ENCODE data around the gene LRRC17. TPM values are rescaled to one million over a fixed set of nuclear protein-coding genes. Genes with fewer than 3 reads are reported as not detected.

Gene LRRC17
- total and polyA plus RNA-seq, 10 of the 15 experiments (the other 5 are each of a cell fraction or from before 2014, with no cell fraction given) = 0.06 to 0.31 (median 0.10) TPM; not detected in 5

DNA sequence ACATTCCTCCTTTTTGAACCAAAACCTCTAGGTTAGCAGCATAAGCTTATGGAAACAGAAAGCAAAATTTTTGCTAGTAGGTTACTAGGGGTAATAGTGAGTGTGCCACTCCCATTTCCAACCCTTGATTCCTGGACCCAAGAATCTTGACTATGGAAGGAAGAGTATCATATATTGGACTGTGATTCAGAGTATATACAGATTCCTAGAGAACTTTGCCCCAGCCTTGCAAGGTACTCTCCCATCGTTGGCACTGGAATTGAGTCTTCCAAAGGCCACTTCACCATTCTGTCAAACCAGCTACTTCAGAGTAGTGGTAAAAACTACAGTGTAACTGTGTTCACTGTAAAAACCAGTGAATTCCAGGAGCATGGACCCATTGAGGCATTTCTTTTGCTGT, 69.4 kb downstream of the LRRC17 start:
- no peak overlapping the region for H3K27ac ChIP-seq (ENCODE audit: control insufficient read depth, insufficient read depth)
- CTCF ChIA-PET = interaction anchor here (0.6 kb wide), 1 partner anchor 522 kb away, joined by 3 read pairs; no protein-coding TSS in a partner anchor
- no peaks in the 10 kb centered on the region for H3K79me2 ChIP-seq (ENCODE audit: control insufficient read depth, insufficient read depth, low read length)
- BruUV-seq (replicated peaks) = no TSS peak
- H3K27me3 ChIP-seq (replicated peaks in 1 of 2; ENCODE audit: control insufficient read depth in 2 of 2, insufficient read depth in 2 of 2, low read length in 1 of 2) = no peaks in the 10 kb centered on the region
- WGBS (ENCODE audit: insufficient coverage, insufficient replicate concordance, low lambda C conversion rate, missing lambda C conversion rate) = 0% methylated on average over 1 of the region's 1 CpG
- no peaks in the 10 kb centered on the region for H3K4me1 ChIP-seq (ENCODE audit: control insufficient read depth, insufficient read depth, low read length)
- no peak overlapping the region for H3K4me3 ChIP-seq
- no peak overlapping the region for H3K9ac ChIP-seq (ENCODE audit: control insufficient read depth, insufficient read depth, low read length)
- no peak overlapping the region for H2AFZ ChIP-seq (ENCODE audit: control insufficient read depth, low read depth, low read length)
- SMC1A ChIA-PET (ENCODE audit: uncharacterized antibody, unreplicated experiment) = no interaction called here
- H4K20me1 ChIP-seq (ENCODE audit: control insufficient read depth, insufficient read depth) = no peaks in the 10 kb centered on the region
- H3K4me2 ChIP-seq (ENCODE audit: control insufficient read depth, insufficient read depth) = no peak overlapping the region
- no peaks in the 10 kb centered on the region for H3K36me3 ChIP-seq (ENCODE audit: control insufficient read depth in 2 of 2, insufficient read depth in 2 of 2, low read length in 1 of 2)
- H3K9me3 ChIP-seq (replicated peaks; ENCODE audit: control insufficient read depth, insufficient read depth, low read length) = no peaks in the 10 kb centered on the region
- FAIRE-seq (no peak), DNase-seq (ENCODE audit: low read depth, low spot score) (no peak), ATAC-seq (no peak)
- in situ Hi-C loops (cut with MboI) = no loop called here
- intact Hi-C loops (cut with micrococcal nuclease; ENCODE audit: unreplicated experiment) = no loop called here
- POLR2A ChIA-PET = no interaction called here
- TF ChIP-seq, protein P1, sequence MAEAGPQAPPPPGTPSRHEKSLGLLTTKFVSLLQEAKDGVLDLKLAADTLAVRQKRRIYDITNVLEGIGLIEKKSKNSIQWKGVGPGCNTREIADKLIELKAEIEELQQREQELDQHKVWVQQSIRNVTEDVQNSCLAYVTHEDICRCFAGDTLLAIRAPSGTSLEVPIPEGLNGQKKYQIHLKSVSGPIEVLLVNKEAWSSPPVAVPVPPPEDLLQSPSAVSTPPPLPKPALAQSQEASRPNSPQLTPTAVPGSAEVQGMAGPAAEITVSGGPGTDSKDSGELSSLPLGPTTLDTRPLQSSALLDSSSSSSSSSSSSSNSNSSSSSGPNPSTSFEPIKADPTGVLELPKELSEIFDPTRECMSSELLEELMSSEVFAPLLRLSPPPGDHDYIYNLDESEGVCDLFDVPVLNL (IDR thresholded peaks at IDR 0.05; ENCODE audit: low read depth, low read length) = no peak
- TF ChIP-seq PAX8 (IDR thresholded peaks at IDR 0.05) (no peak), LARP7 (IDR thresholded peaks at IDR 0.05) (no peak), HDAC6 (IDR thresholded peaks at IDR 0.05; ENCODE audit: unreplicated experiment) (no peak), CHD1 (IDR thresholded peaks at IDR 0.05; ENCODE audit: low read depth, low read length) (no peak), IRF3 (IDR thresholded peaks at IDR 0.05) (no peak), EP300 (IDR thresholded peaks at IDR 0.05; ENCODE audit: borderline replicate concordance in 1 of 2, control insufficient read depth in 1 of 2, low read depth in 2 of 2, low read length in 2 of 2) (no peak), SMAD1 (IDR thresholded peaks at IDR 0.05; ENCODE audit: low read depth, partially characterized antibody) (no peak), MEF2A (IDR thresholded peaks at IDR 0.05; ENCODE audit: insufficient read depth, low read depth, low read length) (no peak), RAD21 (IDR thresholded peaks at IDR 0.05; ENCODE audit: insufficient read depth, low read depth, low read length) (no peak), ETV6 (conservative IDR thresholded peaks at IDR 0.05 in 1 of 2, IDR thresholded peaks at IDR 0.05 in 1 of 2; ENCODE audit: borderline replicate concordance in 1 of 2, low read depth in 1 of 2) (no peak), STAT1 (conservative IDR thresholded peaks at IDR 0.05) (no peak), NR2C2 (IDR thresholded peaks at IDR 0.05; ENCODE audit: borderline replicate concordance, control insufficient read depth, insufficient read length, low read depth) (no peak)
- TF ChIP-seq, protein P2, sequence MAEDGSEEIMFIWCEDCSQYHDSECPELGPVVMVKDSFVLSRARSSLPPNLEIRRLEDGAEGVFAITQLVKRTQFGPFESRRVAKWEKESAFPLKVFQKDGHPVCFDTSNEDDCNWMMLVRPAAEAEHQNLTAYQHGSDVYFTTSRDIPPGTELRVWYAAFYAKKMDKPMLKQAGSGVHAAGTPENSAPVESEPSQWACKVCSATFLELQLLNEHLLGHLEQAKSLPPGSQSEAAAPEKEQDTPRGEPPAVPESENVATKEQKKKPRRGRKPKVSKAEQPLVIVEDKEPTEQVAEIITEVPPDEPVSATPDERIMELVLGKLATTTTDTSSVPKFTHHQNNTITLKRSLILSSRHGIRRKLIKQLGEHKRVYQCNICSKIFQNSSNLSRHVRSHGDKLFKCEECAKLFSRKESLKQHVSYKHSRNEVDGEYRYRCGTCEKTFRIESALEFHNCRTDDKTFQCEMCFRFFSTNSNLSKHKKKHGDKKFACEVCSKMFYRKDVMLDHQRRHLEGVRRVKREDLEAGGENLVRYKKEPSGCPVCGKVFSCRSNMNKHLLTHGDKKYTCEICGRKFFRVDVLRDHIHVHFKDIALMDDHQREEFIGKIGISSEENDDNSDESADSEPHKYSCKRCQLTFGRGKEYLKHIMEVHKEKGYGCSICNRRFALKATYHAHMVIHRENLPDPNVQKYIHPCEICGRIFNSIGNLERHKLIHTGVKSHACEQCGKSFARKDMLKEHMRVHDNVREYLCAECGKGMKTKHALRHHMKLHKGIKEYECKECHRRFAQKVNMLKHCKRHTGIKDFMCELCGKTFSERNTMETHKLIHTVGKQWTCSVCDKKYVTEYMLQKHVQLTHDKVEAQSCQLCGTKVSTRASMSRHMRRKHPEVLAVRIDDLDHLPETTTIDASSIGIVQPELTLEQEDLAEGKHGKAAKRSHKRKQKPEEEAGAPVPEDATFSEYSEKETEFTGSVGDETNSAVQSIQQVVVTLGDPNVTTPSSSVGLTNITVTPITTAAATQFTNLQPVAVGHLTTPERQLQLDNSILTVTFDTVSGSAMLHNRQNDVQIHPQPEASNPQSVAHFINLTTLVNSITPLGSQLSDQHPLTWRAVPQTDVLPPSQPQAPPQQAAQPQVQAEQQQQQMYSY (CRISPR knock-in tag; IDR thresholded peaks at IDR 0.05) = no peak
- RAD21 ChIA-PET (ENCODE audit: unreplicated experiment) = no interaction called here

All from GM12878 (cell line).